ENCODE measurements around the gene KLHL21. TPM values are rescaled to one million over a fixed set of nuclear protein-coding genes. Genes with fewer than 3 reads are reported as not detected.
"Not testable (repeated sequence)": the region's sequence is repeated elsewhere in the genome, so short reads cannot be mapped to it uniquely, and the experiment has no call there.

The KLHL21 gene
- total RNA-seq, 2 donors from 2014 or later: 10.9 to 13.2 TPM

GRCh38 chr1:6569033-6569432 lies 33.6 kb downstream of the KLHL21 start:
- peaks cover 50% of the 10 kb centered on the region for H3K27me3 ChIP-seq (ENCODE audit: control insufficient read depth, insufficient read depth, low read length, poor library complexity, severe bottlenecking)
- Mint-ChIP-seq H3K27me3 (ENCODE audit: insufficient read depth) (peaks cover 47% of the 10 kb centered on the region), H3K9me3 (no peaks in the 10 kb centered on the region), H3K27ac (no peak overlapping the region), H3K4me1 (no peaks in the 10 kb centered on the region), H3K4me3 (no peak overlapping the region), H3K36me3 (ENCODE audit: low read depth) (no peaks in the 10 kb centered on the region)
- WGBS, 2 experiments (ENCODE audit: insufficient coverage in 1 of 2, insufficient read length in 1 of 2): 93 to 94% methylated on average over 9 to 11 of the region's 11 CpGs
- H3K36me3 ChIP-seq (ENCODE audit: control insufficient read depth, insufficient read depth, low read length): no peaks in the 10 kb centered on the region
- no peak for DNase-seq
- no peak overlapping the region for H3K9ac ChIP-seq (ENCODE audit: extremely low read depth, low read length, poor library complexity, severe bottlenecking)
- no peaks in the 10 kb centered on the region for H3K9me3 ChIP-seq (ENCODE audit: control insufficient read depth, low read length)
- TF ChIP-seq CTCF (conservative IDR thresholded peaks at IDR 0.05): no peak
- no peak overlapping the region for H3K27ac ChIP-seq (ENCODE audit: low read depth, low read length)
- no peak overlapping the region for H3K4me3 ChIP-seq (ENCODE audit: low read length)
- no peaks in the 10 kb centered on the region for H3K4me1 ChIP-seq (ENCODE audit: control insufficient read depth, insufficient read depth, low read length)

- Mint-ChIP-seq H3K27ac (no peak overlapping the region), H3K27me3 (ENCODE audit: insufficient read depth) (peaks cover 8% of the 10 kb centered on the region), H3K9me3 (peaks cover 9% of the 10 kb centered on the region), H3K4me1 (no peaks in the 10 kb centered on the region), H3K4me3 (no peak overlapping the region), H3K36me3 (ENCODE audit: low read depth) (peaks cover 2% of the 10 kb centered on the region)
- no peak for TF ChIP-seq CTCF (conservative IDR thresholded peaks at IDR 0.05)
- Histone ChIP-seq H3K27ac (ENCODE audit: low read depth, low read length) (no peak overlapping the region), H3K27me3 (ENCODE audit: control insufficient read depth, insufficient read depth, low read length, poor library complexity, severe bottlenecking) (peaks cover 14% of the 10 kb centered on the region), H3K4me3 (ENCODE audit: low read length) (no peak overlapping the region), H3K9me3 (ENCODE audit: control insufficient read depth, low read length) (no peaks in the 10 kb centered on the region), H3K36me3 (ENCODE audit: control insufficient read depth, insufficient read depth, low read length) (no peaks in the 10 kb centered on the region), H3K4me1 (ENCODE audit: control insufficient read depth, insufficient read depth, low read length) (no peaks in the 10 kb centered on the region), H3K9ac (ENCODE audit: extremely low read depth, low read length, poor library complexity, severe bottlenecking) (no peak overlapping the region)
- DNase-seq: no peak
- 72 to 84% methylated on average over 5 to 9 of the region's 9 CpGs for WGBS, 2 experiments (ENCODE audit: insufficient coverage in 1 of 2, insufficient read length in 1 of 2)
Observed at GRCh38 chr1:6560267-6560666, 42.4 kb downstream of the KLHL21 start.

GRCh38 chr1:6559161-6559560 lies 43.5 kb downstream of the KLHL21 start:
- H3K27me3 ChIP-seq (ENCODE audit: control insufficient read depth, insufficient read depth, low read length, poor library complexity, severe bottlenecking); H3K9me3 Mint-ChIP-seq; H3K9ac ChIP-seq (ENCODE audit: extremely low read depth, low read length, poor library complexity, severe bottlenecking); DNase-seq; H3K36me3 ChIP-seq (ENCODE audit: control insufficient read depth, insufficient read depth, low read length); H3K9me3 ChIP-seq (ENCODE audit: control insufficient read depth, low read length); H3K4me1 Mint-ChIP-seq; H3K4me1 ChIP-seq (ENCODE audit: control insufficient read depth, insufficient read depth, low read length); H3K27ac ChIP-seq (ENCODE audit: low read depth, low read length); H3K36me3 Mint-ChIP-seq (ENCODE audit: low read depth); H3K27me3 Mint-ChIP-seq (ENCODE audit: insufficient read depth); H3K27ac Mint-ChIP-seq; H3K4me3 Mint-ChIP-seq; H3K4me3 ChIP-seq (ENCODE audit: low read length): not testable (repeated sequence)
- WGBS, 2 experiments (ENCODE audit: insufficient coverage in 1 of 2, insufficient read length in 1 of 2): 91 to 97% methylated on average over 4 to 11 of the region's 11 CpGs

GRCh38 chr1:6557597-6557996 lies 45.1 kb downstream of the KLHL21 start:
- no peak overlapping the region for H3K4me3 Mint-ChIP-seq
- H3K27me3 Mint-ChIP-seq (ENCODE audit: insufficient read depth): peaks cover 8% of the 10 kb centered on the region
- peaks cover 8% of the 10 kb centered on the region for H3K4me1 Mint-ChIP-seq
- Histone ChIP-seq H3K27me3 (ENCODE audit: control insufficient read depth, insufficient read depth, low read length, poor library complexity, severe bottlenecking) (no peaks in the 10 kb centered on the region), H3K4me3 (ENCODE audit: low read length) (no peak overlapping the region), H3K4me1 (ENCODE audit: control insufficient read depth, insufficient read depth, low read length) (no peaks in the 10 kb centered on the region), H3K9ac (ENCODE audit: extremely low read depth, low read length, poor library complexity, severe bottlenecking) (no peak overlapping the region), H3K9me3 (ENCODE audit: control insufficient read depth, low read length) (no peaks in the 10 kb centered on the region), H3K27ac (ENCODE audit: low read depth, low read length) (no peak overlapping the region), H3K36me3 (ENCODE audit: control insufficient read depth, insufficient read depth, low read length) (no peaks in the 10 kb centered on the region)
- TF ChIP-seq CTCF (conservative IDR thresholded peaks at IDR 0.05): no peak
- peaks cover 9% of the 10 kb centered on the region for H3K9me3 Mint-ChIP-seq
- H3K36me3 Mint-ChIP-seq (ENCODE audit: low read depth): peaks cover 4% of the 10 kb centered on the region
- 96% methylated on average over 1 of the region's 1 CpG; no CpG with 5 or more reads in 1 of the 2 experiments for WGBS, 2 experiments (ENCODE audit: insufficient coverage in 1 of 2, insufficient read length in 1 of 2)
- DNase-seq: no peak
- H3K27ac Mint-ChIP-seq: no peak overlapping the region
